Activated CD8-positive, alpha-beta T cell treated with anti-CD3 and anti-CD28 coated beads, Interleukin-2, amount 10 ng/mL, durations not matched to agents 7 days and 5 days (primary cell): Measurements from ENCODE around the gene TNNC1. TPM values are rescaled to one million over a fixed set of nuclear protein-coding genes. Genes with fewer than 3 reads are reported as not detected.

Source experiments
- ATAC-seq: fragments of 150-1000 bp; cut with Tn5 transposase; one replicate; pipeline ENCODE4 v1.10.0; 2021; ENCODE audit warnings: moderate library complexity
- CTCF ChIA-PET: fragments of 350-600 bp; sonication (Branson Sonifier 250); formaldehyde crosslinking; loops from one replicate; lab custom pipeline; 2021; ENCODE audit warnings: antibody characterized with exemption; lab: Charles Lee
- POLR2A ChIA-PET: fragments of 350-600 bp; sonication (Branson Sonifier 250); formaldehyde crosslinking; loops from one replicate; lab custom pipeline; 2021; ENCODE audit warnings: antibody characterized with exemption; lab: Charles Lee
- DNase-seq: peaks from one replicate; pipeline ENCODE4 v3.0.0-alpha.2; 2020
- H3K27ac Mint-ChIP-seq: one replicate; pipeline ENCODE4 v1.8.0; 2021; ENCODE audit warnings: mild to moderate bottlenecking, mixed read lengths
- H3K27me3 Mint-ChIP-seq: one replicate; pipeline ENCODE4 v1.8.0; 2021; ENCODE audit warnings: low read depth, mixed read lengths
- H3K36me3 Mint-ChIP-seq: one replicate; pipeline ENCODE4 v1.8.0; 2021; ENCODE audit warnings: low read depth, mixed read lengths
- H3K4me1 Mint-ChIP-seq: one replicate; pipeline ENCODE4 v1.8.0; 2021; ENCODE audit warnings: low read depth, mixed read lengths
- H3K4me3 Mint-ChIP-seq: one replicate; pipeline ENCODE4 v1.8.0; 2021; ENCODE audit warnings: mild to moderate bottlenecking, mixed read lengths
- H3K9me3 Mint-ChIP-seq: one replicate; pipeline ENCODE4 v1.8.0; 2022; ENCODE audit warnings: mixed read lengths; ENCODE audit not compliant: insufficient read depth
- total RNA-seq, 2 experiments: library from RNA; stranded (reverse); gene quantifications; one replicate each; pipeline ENCODE4 v1.2.3, GENCODE V29; 2021

Gene TNNC1
- total RNA-seq, 2 experiments from 2014 or later: 0.84 to 2.1 TPM

- no peaks in the 10 kb centered on the region for H3K9me3 Mint-ChIP-seq
- no peak overlapping the region for H3K27ac Mint-ChIP-seq
- CTCF ChIA-PET: interaction anchor here (0.9 to 2.4 kb wide), 2 partner anchors 9 to 11 kb away, joined by 4 to 11 read pairs; no protein-coding TSS in a partner anchor
- H3K36me3 Mint-ChIP-seq: no peaks in the 10 kb centered on the region
- H3K27me3 Mint-ChIP-seq: no peaks in the 10 kb centered on the region
- ATAC-seq (no peak), DNase-seq (no peak)
- POLR2A ChIA-PET: interaction anchor here (1.5 kb wide), 1 partner anchor 18 kb away, joined by 3 read pairs; no protein-coding TSS in a partner anchor
- no peaks in the 10 kb centered on the region for H3K4me1 Mint-ChIP-seq
- no peak overlapping the region for H3K4me3 Mint-ChIP-seq
Measured at GRCh38 chr3:52438579-52439425, 15.0 kb downstream of the TNNC1 start.

- no peaks in the 10 kb centered on the region for H3K9me3 Mint-ChIP-seq
- no peak for DNase-seq
- POLR2A ChIA-PET: interaction anchor here (1.5 kb wide), 1 partner anchor 19 kb away, joined by 3 read pairs; no protein-coding TSS in a partner anchor
- H3K4me1 Mint-ChIP-seq: no peaks in the 10 kb centered on the region
- no peak overlapping the region for H3K27ac Mint-ChIP-seq
- no peaks in the 10 kb centered on the region for H3K27me3 Mint-ChIP-seq
- H3K36me3 Mint-ChIP-seq: no peaks in the 10 kb centered on the region
- CTCF ChIA-PET: interaction anchor here (1.2 to 2.4 kb wide), 2 partner anchors 8 to 10 kb away, joined by 3 to 11 read pairs; no protein-coding TSS in a partner anchor
- H3K4me3 Mint-ChIP-seq: no peak overlapping the region
- no peak for ATAC-seq
Measured at GRCh38 chr3:52438104-52438376, 15.8 kb downstream of the TNNC1 start.

GRCh38 chr3:52437326-52438103, 16.3 kb downstream of the TNNC1 start:
- Mint-ChIP-seq H3K27me3 (no peaks in the 10 kb centered on the region), H3K9me3 (no peaks in the 10 kb centered on the region), H3K4me1 (no peaks in the 10 kb centered on the region), H3K27ac (no peak overlapping the region), H3K36me3 (no peaks in the 10 kb centered on the region), H3K4me3 (no peak overlapping the region)
- ChIA-PET POLR2A (interaction anchor here (1.5 kb wide), 1 partner anchor 19 kb away, joined by 3 read pairs; no protein-coding TSS in a partner anchor), CTCF (interaction anchor here (1.2 to 2.4 kb wide), 2 partner anchors 9 kb away, joined by 3 to 11 read pairs; no protein-coding TSS in a partner anchor)
- ATAC-seq: no peak
- DNase-seq: no peak

GRCh38 chr3:52436500-52437149, 17.2 kb downstream of the TNNC1 start:
- ATAC-seq: no peak
- ChIA-PET POLR2A (no interaction called here), CTCF (interaction anchor here (0.9 kb wide), 1 partner anchor 10 kb away, joined by 3 read pairs; no protein-coding TSS in a partner anchor)
- no peaks in the 10 kb centered on the region for H3K9me3 Mint-ChIP-seq
- H3K27me3 Mint-ChIP-seq: peaks cover 2% of the 10 kb centered on the region
- no peak overlapping the region for H3K4me3 Mint-ChIP-seq
- H3K27ac Mint-ChIP-seq: no peak overlapping the region
- no peaks in the 10 kb centered on the region for H3K36me3 Mint-ChIP-seq
- DNase-seq: no peak
- H3K4me1 Mint-ChIP-seq: no peaks in the 10 kb centered on the region

- ChIA-PET CTCF (no interaction called here), POLR2A (no interaction called here)
- Mint-ChIP-seq H3K36me3 (no peaks in the 10 kb centered on the region), H3K27ac (no peak overlapping the region), H3K4me3 (no peak overlapping the region), H3K9me3 (no peaks in the 10 kb centered on the region), H3K27me3 (peaks cover 2% of the 10 kb centered on the region), H3K4me1 (no peaks in the 10 kb centered on the region)
- ATAC-seq (no peak), DNase-seq (no peak)
Measured at GRCh38 chr3:52435246-52436101, 18.4 kb downstream of the TNNC1 start.

GRCh38 chr3:52434491-52435115, 19.2 kb downstream of the TNNC1 start:
- Mint-ChIP-seq H3K27ac (no peak overlapping the region), H3K27me3 (peaks cover 2% of the 10 kb centered on the region), H3K4me1 (no peaks in the 10 kb centered on the region), H3K4me3 (no peak overlapping the region), H3K9me3 (no peaks in the 10 kb centered on the region), H3K36me3 (no peaks in the 10 kb centered on the region)
- CTCF ChIA-PET: no interaction called here
- DNase-seq (no peak), ATAC-seq (no peak)
- POLR2A ChIA-PET: no interaction called here

- Mint-ChIP-seq H3K4me3 (no peak overlapping the region), H3K27ac (no peak overlapping the region), H3K9me3 (no peaks in the 10 kb centered on the region), H3K27me3 (peaks cover 2% of the 10 kb centered on the region), H3K36me3 (no peaks in the 10 kb centered on the region), H3K4me1 (no peaks in the 10 kb centered on the region)
- ChIA-PET CTCF (interaction anchor here (0.6 to 7.0 kb wide), 2 partner anchors 13 to 128 kb away, joined by 4 to 131 read pairs; partner anchors contain the start of gene SEMA3G), POLR2A (interaction anchor here (0.6 kb wide), 1 partner anchor 37 kb away, joined by 3 read pairs; no protein-coding TSS in a partner anchor)
- DNase-seq (no peak), ATAC-seq (no peak)
Measured at GRCh38 chr3:52433996-52434479, 19.8 kb downstream of the TNNC1 start.

GRCh38 chr3:52433328-52433995, 20.4 kb downstream of the TNNC1 start:
- Mint-ChIP-seq H3K27ac (no peak overlapping the region), H3K4me3 (no peak overlapping the region), H3K4me1 (no peaks in the 10 kb centered on the region), H3K9me3 (no peaks in the 10 kb centered on the region), H3K27me3 (peaks cover 3% of the 10 kb centered on the region), H3K36me3 (no peaks in the 10 kb centered on the region)
- ChIA-PET CTCF (interaction anchor here (0.6 to 7.0 kb wide), 3 partner anchors 13 to 129 kb away, joined by 3 to 131 read pairs (median 4); partner anchors contain the start of gene SEMA3G), POLR2A (interaction anchor here (0.6 kb wide), 1 partner anchor 38 kb away, joined by 3 read pairs; no protein-coding TSS in a partner anchor)
- no peak for DNase-seq
- no peak for ATAC-seq

- Mint-ChIP-seq H3K36me3 (no peaks in the 10 kb centered on the region), H3K9me3 (no peaks in the 10 kb centered on the region), H3K4me1 (no peaks in the 10 kb centered on the region), H3K4me3 (no peak overlapping the region), H3K27ac (no peak overlapping the region), H3K27me3 (peaks cover 8% of the 10 kb centered on the region)
- POLR2A ChIA-PET: no interaction called here
- DNase-seq: no peak
- no peak for ATAC-seq
- CTCF ChIA-PET: interaction anchor here (1.0 to 7.0 kb wide), 2 partner anchors 14 to 48 kb away, joined by 3 to 131 read pairs; partner anchors contain the start of gene SEMA3G
Measured at GRCh38 chr3:52432691-52433141, 21.1 kb downstream of the TNNC1 start.

GRCh38 chr3:52432225-52432624, 21.6 kb downstream of the TNNC1 start:
- ChIA-PET CTCF (interaction anchor here (7.0 kb wide), 1 partner anchor 15 kb away, joined by 131 read pairs; the partner anchor contains the start of gene SEMA3G), POLR2A (no interaction called here)
- Mint-ChIP-seq H3K27ac (peak overlapping the region; percentile 68), H3K4me1 (no peaks in the 10 kb centered on the region), H3K36me3 (no peaks in the 10 kb centered on the region), H3K27me3 (peaks cover 8% of the 10 kb centered on the region), H3K4me3 (no peak overlapping the region), H3K9me3 (no peaks in the 10 kb centered on the region)
- DNase-seq (no peak), ATAC-seq (no peak)
